Astrocyte (in vitro differentiated cells and primary cell): ENCODE measurements around the gene PPBP. TPM values are rescaled to one million over a fixed set of nuclear protein-coding genes. Genes with fewer than 3 reads are reported as not detected.
"Not testable (repeated sequence)": the region's sequence is repeated elsewhere in the genome, so short reads cannot be mapped to it uniquely, and the experiment has no call there.

ENCODE experiments used
- DNase-seq: peaks from one replicate; pipeline ENCODE4 v3.0.0-alpha.2; 2010; ENCODE audit warnings: low read depth
- FAIRE-seq: peaks from 2 replicates; lab custom pipeline; 2011; peaks lifted over from hg19 to GRCh38; lab: Jason Lieb, UNC
- H2AFZ ChIP-seq: 2 replicates; pipeline ENCODE4 v1.6.0; 2012; ENCODE audit warnings: low read depth, low read length, inconsistent platforms
- H3K27ac ChIP-seq: 2 replicates; pipeline ENCODE4 v1.5.1; 2011; ENCODE audit warnings: low read depth, low read length, inconsistent platforms
- H3K27me3 ChIP-seq: 2 replicates; pipeline ENCODE4 v1.6.0; 2011; ENCODE audit warnings: low read length, inconsistent platforms; ENCODE audit not compliant: insufficient read depth
- H3K36me3 ChIP-seq: 2 replicates; pipeline ENCODE4 v1.5.1; 2011; ENCODE audit warnings: low read length, inconsistent platforms; ENCODE audit not compliant: insufficient read depth
- H3K4me1 ChIP-seq: 2 replicates; pipeline ENCODE4 v1.5.1; 2011; ENCODE audit warnings: low read length, inconsistent platforms; ENCODE audit not compliant: insufficient read depth
- H3K4me2 ChIP-seq: 2 replicates; pipeline ENCODE4 v1.6.0; 2012; ENCODE audit warnings: low read length, inconsistent platforms
- H3K4me3 ChIP-seq: 2 replicates; pipeline ENCODE4 v1.5.1; 2011; ENCODE audit warnings: low read depth, mild to moderate bottlenecking, low read length, inconsistent platforms; ENCODE audit not compliant: insufficient read depth
- H3K79me2 ChIP-seq: 2 replicates; pipeline ENCODE4 v1.6.0; 2012; ENCODE audit warnings: mild to moderate bottlenecking, low read length, inconsistent platforms; ENCODE audit not compliant: insufficient read depth
- H3K9ac ChIP-seq: 2 replicates; pipeline ENCODE4 v1.6.0; 2012; ENCODE audit warnings: mild to moderate bottlenecking, low read length, inconsistent platforms
- H3K9me3 ChIP-seq: 2 replicates; pipeline ENCODE4 v1.5.1; 2012; ENCODE audit warnings: low read depth, mild to moderate bottlenecking, low read length, inconsistent platforms; ENCODE audit not compliant: insufficient read depth
- H4K20me1 ChIP-seq: 2 replicates; pipeline ENCODE4 v1.6.0; 2012; ENCODE audit warnings: low read length, inconsistent platforms; ENCODE audit not compliant: insufficient read depth
- H3K27ac Mint-ChIP-seq: one replicate; pipeline ENCODE4 v1.8.0; 2021; ENCODE audit warnings: mild to moderate bottlenecking, mixed read lengths; ENCODE audit not compliant: unreplicated experiment
- H3K27me3 Mint-ChIP-seq: one replicate; pipeline ENCODE4 v1.8.0; 2021; ENCODE audit warnings: low read depth, mixed read lengths; ENCODE audit not compliant: unreplicated experiment
- H3K36me3 Mint-ChIP-seq: one replicate; pipeline ENCODE4 v1.8.0; 2021; ENCODE audit warnings: low read depth, mixed read lengths; ENCODE audit not compliant: unreplicated experiment
- H3K4me1 Mint-ChIP-seq: one replicate; pipeline ENCODE4 v1.8.0; 2021; ENCODE audit warnings: low read depth, mixed read lengths; ENCODE audit not compliant: unreplicated experiment
- H3K4me3 Mint-ChIP-seq: one replicate; pipeline ENCODE4 v1.8.0; 2021; ENCODE audit warnings: mild to moderate bottlenecking, moderate library complexity, mixed read lengths; ENCODE audit not compliant: unreplicated experiment
- H3K9me3 Mint-ChIP-seq: one replicate; pipeline ENCODE4 v1.8.0; 2021; ENCODE audit warnings: mild to moderate bottlenecking, mixed read lengths; ENCODE audit not compliant: unreplicated experiment
- CTCF ChIP-seq: IDR thresholded peaks from 2 replicates; pipeline ENCODE4 v1.5.1; 2011; ENCODE audit warnings: low read depth, mild to moderate bottlenecking, inconsistent platforms, low read length, moderate library complexity; ENCODE audit not compliant: insufficient read depth
- EZH2 ChIP-seq: IDR thresholded peaks from 2 replicates; pipeline ENCODE4 v1.6.1; 2012; ENCODE audit warnings: mild to moderate bottlenecking, low read length, inconsistent platforms; ENCODE audit not compliant: insufficient read depth
- total RNA-seq: library from RNA; stranded (reverse); gene quantifications from 2 replicates; pipeline ENCODE4 v1.2.1, GENCODE V29; 2021

The PPBP gene
- total RNA-seq, 1 donor from 2014 or later, result not detected

- H3K36me3 ChIP-seq, result no peaks in the 10 kb centered on the region
- no peak for DNase-seq
- no peak for FAIRE-seq
- no peaks in the 10 kb centered on the region for H4K20me1 ChIP-seq
- peaks cover 22% of the 10 kb centered on the region for H3K9me3 Mint-ChIP-seq
- no peaks in the 10 kb centered on the region for H3K4me1 ChIP-seq
- TF ChIP-seq EZH2, result no peak
- no peak for TF ChIP-seq CTCF
- no peak overlapping the region for H3K4me3 Mint-ChIP-seq
- H3K9ac ChIP-seq, result no peak overlapping the region
- H3K27ac Mint-ChIP-seq, result no peak overlapping the region
- no peak overlapping the region for H2AFZ ChIP-seq
- H3K79me2 ChIP-seq, result no peaks in the 10 kb centered on the region
- no peaks in the 10 kb centered on the region for H3K4me1 Mint-ChIP-seq
- H3K27ac ChIP-seq, result no peak overlapping the region
- H3K4me2 ChIP-seq, result no peak overlapping the region
- H3K4me3 ChIP-seq, result no peak overlapping the region
- H3K36me3 Mint-ChIP-seq, result no peaks in the 10 kb centered on the region
- peaks cover 3% of the 10 kb centered on the region for H3K27me3 Mint-ChIP-seq
- H3K27me3 ChIP-seq, result no peaks in the 10 kb centered on the region
- no peaks in the 10 kb centered on the region for H3K9me3 ChIP-seq
These were observed 25.3 kb downstream of the PPBP start for GRCh38 chr4:73962724-73963123.

GRCh38 chr4:73959041-73959440, 28.9 kb downstream of the PPBP start:
- H3K9me3 Mint-ChIP-seq, result peaks cover 30% of the 10 kb centered on the region
- H3K9me3 ChIP-seq, result not testable (repeated sequence)

GRCh38 chr4:73952352-73952751, 35.6 kb downstream of the PPBP start:
- H3K4me3 Mint-ChIP-seq, result no peak overlapping the region
- Histone ChIP-seq H3K4me1 (no peaks in the 10 kb centered on the region), H3K27ac (no peak overlapping the region), H3K9ac (no peak overlapping the region), H4K20me1 (no peaks in the 10 kb centered on the region), H3K9me3 (no peaks in the 10 kb centered on the region), H3K36me3 (no peaks in the 10 kb centered on the region), H3K4me2 (no peak overlapping the region), H2AFZ (no peak overlapping the region), H3K79me2 (no peaks in the 10 kb centered on the region), H3K27me3 (no peaks in the 10 kb centered on the region), H3K4me3 (no peak overlapping the region)
- TF ChIP-seq CTCF (no peak), EZH2 (no peak)
- H3K4me1 Mint-ChIP-seq, result no peaks in the 10 kb centered on the region
- DNase-seq, result no peak
- peaks cover 8% of the 10 kb centered on the region for H3K9me3 Mint-ChIP-seq
- H3K27me3 Mint-ChIP-seq, result peaks cover 6% of the 10 kb centered on the region
- FAIRE-seq, result no peak
- no peaks in the 10 kb centered on the region for H3K36me3 Mint-ChIP-seq
- H3K27ac Mint-ChIP-seq, result no peak overlapping the region

More at GRCh38 chr4:73959041-73959440, 28.9 kb downstream of the PPBP start:
- H3K4me3 ChIP-seq, H3K4me2 ChIP-seq, H2AFZ ChIP-seq, FAIRE-seq, H3K27ac ChIP-seq, H3K36me3 Mint-ChIP-seq, H3K4me3 Mint-ChIP-seq, H3K79me2 ChIP-seq, H3K9ac ChIP-seq, H3K4me1 ChIP-seq, H3K27me3 Mint-ChIP-seq, DNase-seq, H3K27ac Mint-ChIP-seq, H3K36me3 ChIP-seq, H4K20me1 ChIP-seq, H3K27me3 ChIP-seq, H3K4me1 Mint-ChIP-seq: not testable (repeated sequence)

GRCh38 chr4:73950376-73950920, 37.5 kb downstream of the PPBP start:
- not testable (repeated sequence) for H3K27ac ChIP-seq, H2AFZ ChIP-seq, H4K20me1 ChIP-seq, FAIRE-seq, H3K9ac ChIP-seq, H3K4me1 ChIP-seq, H3K4me1 Mint-ChIP-seq, H3K27me3 ChIP-seq, H3K36me3 Mint-ChIP-seq, DNase-seq, H3K79me2 ChIP-seq, H3K4me3 Mint-ChIP-seq, H3K9me3 Mint-ChIP-seq, H3K27ac Mint-ChIP-seq, H3K4me2 ChIP-seq, H3K36me3 ChIP-seq, H3K4me3 ChIP-seq, H3K9me3 ChIP-seq
- H3K27me3 Mint-ChIP-seq, result peaks cover 11% of the 10 kb centered on the region
